Activated CD8-positive, alpha-beta memory T cell treated with anti-CD3 and anti-CD28 coated beads for 48 hours (primary cell): ENCODE measurements around the gene CA12.
"Not testable (repeated sequence)": the region's sequence is repeated elsewhere in the genome, so short reads cannot be mapped to it uniquely, and the experiment has no call there.

Experiments used
- DNase-seq, 3 experiments: peaks; one replicate each; pipeline ENCODE4 v3.0.0-alpha.2; 2020; ENCODE audit warnings: low read depth in 2 of 3, low spot score in 2 of 3

The CA12 gene

DNA sequence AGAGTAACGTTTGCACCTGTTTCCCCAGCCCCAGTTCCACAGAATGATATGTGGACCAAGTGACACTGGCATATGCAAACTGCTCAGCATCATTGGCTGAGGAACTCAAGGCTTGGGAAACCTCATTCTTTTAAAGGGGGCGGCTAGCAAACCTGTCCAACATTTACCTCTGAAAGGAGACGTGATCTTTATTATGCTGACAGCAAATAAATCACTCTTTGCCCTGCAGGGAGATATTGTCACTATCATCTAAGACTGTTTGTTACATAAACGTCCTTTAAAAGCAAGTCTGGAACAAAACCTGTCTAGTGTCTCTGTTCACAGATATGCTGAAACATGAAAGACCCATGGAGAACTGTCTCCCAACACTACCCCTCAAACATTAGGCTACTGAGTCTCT, 21.5 kb downstream of the CA12 start:
- no peak for DNase-seq

DNA sequence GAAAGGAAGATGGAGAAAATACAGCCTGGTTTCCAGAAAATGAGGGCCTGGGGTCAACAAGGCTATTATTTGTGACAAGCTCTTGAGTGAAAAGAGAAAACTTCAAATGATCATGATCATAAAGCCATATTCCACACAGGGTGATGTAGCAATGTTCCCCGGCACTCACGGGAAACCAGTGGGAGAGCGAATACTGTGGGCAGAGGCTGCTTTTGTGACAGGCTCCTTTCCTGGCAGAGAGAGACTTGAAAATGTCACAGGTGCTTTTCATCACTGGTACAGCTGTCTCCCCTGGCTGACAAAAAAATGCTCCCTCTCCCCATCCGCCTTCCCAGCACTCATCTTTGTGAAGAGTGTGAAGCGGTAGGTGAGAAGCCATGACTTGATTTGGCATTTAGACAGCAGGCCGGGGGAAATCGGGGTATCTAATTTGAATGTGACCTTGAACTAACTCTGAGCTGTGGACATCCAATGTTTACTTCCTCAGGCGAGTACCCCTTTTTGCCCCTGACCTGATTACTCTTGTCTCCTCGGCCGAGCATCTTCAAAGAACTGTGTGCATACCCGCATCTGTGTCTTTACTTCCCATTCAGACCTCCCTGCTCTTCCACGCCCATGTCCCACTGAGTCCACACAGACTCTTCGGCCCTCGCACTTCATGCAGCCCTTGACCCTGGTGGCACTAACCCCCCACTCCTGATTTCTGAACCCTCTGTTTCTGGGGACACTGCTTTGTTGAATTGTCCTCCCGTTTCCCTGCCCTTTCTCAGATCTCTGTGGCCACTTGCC, 23.2 kb downstream of the CA12 start:
- DNase-seq, result no peak

DNA sequence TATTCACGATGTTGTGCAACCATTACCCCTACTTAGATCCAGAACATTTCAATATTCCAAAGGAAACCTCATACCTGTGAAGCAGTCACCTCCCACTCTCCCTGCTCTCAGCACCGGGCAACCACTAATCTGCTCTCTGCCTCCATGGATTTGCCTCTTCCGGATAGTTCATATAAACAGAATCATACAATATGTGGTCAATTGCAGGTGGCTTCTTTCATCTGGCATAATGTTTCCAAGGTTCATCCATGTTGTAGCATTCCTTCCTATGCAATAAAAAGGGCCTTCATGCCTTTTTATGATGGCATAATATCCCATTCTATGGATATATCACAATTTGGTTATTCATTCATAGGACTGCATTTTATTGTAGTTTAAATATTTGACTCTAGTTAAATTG, 23.9 kb downstream of the CA12 start:
- no peak for DNase-seq

DNA sequence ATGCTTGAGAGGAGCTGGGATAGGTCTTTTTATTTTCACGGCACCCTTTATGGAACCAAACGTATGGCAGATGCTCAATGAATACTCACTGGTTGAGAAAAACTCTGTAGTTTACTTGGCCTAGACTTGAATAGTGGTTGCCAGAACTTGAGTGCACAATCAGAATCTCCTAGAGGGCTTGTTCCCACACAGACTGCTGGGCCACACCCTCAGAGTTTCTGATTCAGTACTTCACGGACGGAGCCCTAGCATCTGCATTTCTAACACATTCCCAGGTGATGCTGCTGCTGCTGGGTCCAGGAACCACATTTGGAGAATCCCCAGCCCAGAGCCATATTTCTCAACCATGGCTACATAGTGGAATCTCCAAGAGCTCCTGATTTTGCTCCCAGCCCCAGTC, 24.6 kb downstream of the CA12 start:
- DNase-seq, result no peak

DNA sequence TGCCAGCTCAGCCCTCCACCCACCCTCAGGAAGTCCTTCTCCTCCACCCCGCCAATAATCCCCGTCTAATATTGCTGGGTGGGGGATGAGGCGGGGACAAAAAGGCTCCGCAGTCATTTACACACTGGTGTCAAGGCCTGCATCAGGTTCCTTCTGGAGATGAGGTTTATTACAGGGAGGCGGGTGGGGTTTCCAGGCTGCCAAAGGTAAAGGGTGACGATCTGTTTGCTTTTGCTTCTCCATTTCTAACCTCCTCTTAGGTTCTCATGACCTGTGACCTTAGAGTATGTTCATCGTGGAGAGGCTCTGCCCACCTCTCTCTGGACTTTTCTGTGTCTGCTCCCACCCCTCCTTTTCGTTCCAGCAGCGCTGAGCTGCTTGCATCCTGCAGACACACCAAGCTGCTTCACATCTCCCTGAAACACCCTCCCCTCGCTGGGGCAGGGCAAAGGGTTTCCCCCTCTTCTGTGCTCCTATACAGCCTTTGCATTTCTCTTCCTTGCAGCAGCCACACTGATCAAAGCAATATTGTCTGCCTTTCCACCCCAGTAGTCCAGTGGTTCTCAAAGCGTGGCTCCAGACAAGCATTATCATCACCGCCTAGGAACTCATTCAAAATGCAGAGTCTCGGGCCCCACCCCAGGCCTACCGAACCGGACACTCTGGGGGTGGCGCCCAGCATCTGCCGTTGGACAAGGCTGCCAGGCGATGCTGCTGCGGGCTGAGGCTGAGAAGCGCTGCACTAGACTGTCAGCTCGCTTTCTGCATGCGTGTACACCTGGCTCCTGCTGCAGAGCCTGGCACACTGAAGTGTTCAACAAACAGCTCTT, 26.6 kb downstream of the CA12 start:
- DNase-seq, result no peak

DNA sequence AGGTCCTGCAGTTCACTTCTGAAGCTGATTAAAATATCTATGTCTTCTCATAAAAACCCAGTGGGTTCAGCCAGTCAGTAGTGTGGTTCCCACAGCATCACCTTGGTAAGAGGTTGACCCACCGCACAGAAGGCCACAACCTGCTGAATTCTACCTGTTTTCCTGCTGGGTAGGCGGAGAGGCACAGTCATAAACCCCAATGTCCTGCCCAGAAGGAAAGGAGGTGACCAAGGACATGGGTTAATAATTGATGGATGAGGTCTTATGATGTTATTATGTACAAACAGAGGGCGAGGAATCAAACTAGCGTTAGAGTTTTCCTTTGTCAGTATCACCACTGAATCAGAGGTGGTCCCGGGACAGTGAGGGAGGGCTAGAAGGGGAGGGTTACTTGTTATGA, 27.8 kb downstream of the CA12 start:
- no peak for DNase-seq

DNA sequence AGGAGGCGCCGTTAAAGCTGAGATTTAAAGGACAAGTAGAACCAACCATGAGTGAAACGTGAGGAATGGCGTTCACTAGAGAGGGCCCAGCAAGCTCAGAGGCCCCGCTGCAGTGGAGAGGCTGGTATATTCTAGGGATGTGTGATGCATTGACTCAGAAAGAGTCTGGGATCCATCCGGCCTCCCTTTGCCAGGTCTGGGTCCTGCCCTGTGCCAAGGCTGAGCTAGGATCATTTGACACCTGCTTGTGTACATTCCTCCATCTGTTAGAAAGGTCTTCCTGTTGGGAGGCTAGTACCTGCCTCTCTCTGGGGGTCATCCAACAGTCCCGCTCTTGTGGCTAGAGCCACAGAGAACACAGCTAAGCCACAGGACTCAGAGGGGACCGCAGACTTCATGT, 28.4 kb downstream of the CA12 start:
- no peak for DNase-seq

DNA sequence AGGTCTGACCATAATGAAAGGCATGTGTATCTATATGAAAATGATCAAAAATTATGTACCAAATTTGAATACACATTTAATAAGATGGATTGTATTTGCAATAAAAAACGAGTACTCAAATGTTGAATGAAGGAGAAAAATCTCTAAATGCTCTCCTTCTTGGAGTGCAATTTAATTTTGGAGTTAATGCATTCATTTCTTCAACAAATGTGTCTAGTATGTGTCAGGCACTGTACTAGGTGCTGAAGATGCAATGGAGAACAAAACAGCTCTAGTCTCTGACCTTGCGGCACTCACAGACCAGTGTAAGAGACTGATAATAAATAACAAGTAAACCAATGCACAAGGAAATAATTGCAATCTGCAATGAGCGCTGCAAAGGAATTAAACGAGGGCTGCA, 28.8 kb downstream of the CA12 start:
- DNase-seq, result no peak

DNA sequence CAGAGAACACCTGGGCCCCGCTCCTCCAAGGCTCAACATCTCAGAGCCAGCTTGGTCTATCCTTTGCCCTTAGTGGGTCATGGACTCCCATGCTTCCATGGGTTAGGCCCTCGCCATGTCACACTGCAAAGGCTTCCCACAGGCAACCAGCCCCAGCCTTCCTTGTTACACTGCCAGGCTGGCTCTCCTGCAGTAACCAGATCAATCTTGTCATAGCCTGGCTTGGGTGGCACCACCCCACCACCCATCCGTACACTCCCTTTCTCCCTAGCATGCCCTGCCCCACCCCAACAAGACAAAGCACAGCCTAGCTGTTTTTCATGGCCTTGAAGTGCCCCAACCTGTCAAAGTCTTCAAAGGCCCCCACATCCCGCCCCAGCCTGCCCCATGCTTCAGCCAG, 30.5 kb downstream of the CA12 start:
- no peak for DNase-seq

DNA sequence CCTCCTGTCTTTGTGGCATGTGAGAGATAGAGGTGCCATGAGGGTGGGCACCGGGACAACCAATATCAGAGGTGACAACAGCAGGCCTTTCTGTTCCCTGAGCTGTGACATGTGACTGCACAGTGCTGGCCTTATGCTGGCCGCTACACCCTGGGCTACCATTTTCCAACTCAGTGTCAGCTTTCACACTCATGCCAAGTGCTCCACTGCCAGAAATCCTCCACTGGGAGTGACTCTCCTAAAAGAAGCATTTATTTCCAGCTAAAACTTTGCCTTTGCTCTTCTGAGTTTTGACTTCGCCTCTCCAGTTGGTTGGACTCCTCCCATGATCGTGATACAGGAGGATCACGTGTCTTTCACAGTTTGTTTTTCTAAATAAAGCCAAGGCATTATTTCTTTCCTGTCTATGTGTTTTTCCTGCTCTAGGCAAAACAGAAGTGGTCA, 31.4 kb downstream of the CA12 start:
- DNase-seq, result no peak

DNA sequence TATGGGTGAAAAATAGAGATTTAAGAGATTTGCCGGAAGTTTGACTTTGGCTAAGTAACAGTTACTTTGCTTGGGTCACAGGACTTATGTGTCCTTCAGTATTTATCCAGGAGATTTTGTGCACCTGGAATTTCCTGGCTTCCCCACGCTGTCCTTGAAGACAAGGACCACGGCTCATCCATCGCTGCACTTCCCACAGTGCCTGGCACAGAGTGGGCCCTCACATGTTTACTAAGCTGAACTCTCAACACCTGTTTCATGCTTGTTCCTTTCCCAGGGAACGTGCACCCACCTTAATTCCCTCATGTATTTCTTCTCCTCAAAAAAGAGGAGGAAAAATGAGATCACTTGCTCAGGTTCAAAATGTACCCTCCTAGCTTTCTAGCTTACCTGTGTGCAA, 32.0 kb downstream of the CA12 start:
- DNase-seq, result no peak

DNA sequence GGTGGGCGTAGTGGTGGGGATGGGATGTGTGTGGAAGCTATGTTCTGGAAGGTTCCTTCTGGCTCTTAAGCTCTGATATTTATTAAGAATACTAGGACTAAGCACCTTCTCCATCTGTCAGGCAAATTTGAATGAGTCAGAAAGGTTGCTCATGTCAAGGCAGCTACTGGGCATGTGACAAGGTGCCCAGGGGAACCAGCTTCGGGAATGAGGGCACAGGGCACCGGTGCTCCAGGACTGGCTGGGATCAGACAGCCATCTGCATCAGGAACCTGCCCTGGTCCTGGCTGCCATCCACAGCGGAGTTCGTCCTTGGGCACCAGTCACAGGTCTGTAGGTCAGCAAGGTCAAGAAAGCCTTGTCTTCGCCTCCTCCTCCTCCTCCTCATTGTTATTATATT, 32.5 kb downstream of the CA12 start:
- DNase-seq, result no peak

DNA sequence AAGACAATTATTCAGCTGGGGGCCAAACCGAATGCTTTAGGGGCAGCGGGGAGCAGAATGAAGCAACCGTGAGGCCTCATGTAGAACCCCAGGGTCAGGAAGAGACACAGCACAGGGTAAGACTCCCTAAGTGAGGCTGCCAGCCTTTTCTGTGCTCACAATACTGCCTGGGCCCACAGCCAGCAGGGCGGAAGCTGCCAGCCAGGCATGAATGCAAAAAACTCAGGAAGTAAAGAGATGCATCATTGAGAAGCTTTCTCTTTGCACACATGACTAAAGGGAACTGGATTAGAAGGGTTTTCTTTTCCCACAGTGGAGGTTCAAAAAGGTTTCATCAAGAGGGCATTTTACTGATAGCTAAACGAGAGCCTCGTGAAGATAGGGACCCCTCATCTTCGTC, 33.3 kb downstream of the CA12 start:
- DNase-seq, result no peak

DNA sequence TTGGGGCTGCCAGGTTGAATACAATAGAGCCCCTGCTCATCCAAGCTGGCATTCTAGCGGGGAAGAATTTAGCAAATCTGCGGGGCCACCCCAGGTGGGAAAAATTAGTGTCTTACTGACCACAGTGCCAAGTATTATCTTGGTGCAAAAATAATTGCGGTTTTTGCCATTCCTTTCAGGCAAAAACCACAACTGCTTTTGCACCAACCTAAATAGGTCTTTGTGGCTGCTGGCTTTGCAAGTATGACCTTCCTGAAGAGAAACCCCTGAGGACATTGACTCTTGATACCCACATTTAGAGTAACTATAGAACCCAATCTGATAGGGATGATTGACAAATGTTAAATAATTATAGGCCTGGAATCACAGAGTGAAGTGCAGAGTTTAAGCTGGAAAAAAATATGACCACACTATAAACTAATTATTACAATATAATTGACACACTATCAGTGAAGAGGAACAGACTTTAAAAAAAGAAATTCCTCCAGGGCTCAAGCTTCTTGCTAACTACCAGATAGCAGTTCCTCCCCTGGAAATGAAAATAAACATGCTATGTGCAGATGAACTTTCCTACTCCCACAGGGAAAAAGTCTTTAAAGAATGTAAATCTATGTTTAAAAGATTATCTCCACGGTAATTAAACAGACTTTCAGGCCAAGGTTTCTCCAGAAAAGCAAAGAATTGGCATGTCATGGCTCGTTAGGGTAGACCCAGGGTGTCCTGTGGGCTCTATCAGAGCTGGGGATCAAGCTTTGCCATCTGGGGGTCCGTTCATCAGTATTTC, 34.4 kb downstream of the CA12 start:
- no peak for DNase-seq

DNA sequence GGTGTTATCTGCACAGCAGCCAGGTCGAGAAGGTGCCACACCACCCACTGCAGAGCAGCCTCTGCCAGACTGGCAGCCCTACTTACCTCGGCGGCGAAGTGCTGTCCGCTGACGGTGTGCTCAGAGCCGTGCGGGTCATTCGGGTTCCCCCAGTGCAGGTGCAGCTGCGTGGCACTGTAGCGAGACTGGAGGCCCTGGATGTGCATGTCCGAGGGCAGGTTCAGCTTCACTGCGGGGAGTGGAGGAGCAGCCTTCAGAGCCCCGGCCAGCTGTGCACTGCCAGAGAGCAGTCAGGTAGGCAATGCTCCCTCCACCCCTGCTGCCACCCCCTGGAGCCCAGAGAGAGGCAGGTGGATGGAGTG, 36.3 kb downstream of the CA12 start:
- no peak for DNase-seq

DNA sequence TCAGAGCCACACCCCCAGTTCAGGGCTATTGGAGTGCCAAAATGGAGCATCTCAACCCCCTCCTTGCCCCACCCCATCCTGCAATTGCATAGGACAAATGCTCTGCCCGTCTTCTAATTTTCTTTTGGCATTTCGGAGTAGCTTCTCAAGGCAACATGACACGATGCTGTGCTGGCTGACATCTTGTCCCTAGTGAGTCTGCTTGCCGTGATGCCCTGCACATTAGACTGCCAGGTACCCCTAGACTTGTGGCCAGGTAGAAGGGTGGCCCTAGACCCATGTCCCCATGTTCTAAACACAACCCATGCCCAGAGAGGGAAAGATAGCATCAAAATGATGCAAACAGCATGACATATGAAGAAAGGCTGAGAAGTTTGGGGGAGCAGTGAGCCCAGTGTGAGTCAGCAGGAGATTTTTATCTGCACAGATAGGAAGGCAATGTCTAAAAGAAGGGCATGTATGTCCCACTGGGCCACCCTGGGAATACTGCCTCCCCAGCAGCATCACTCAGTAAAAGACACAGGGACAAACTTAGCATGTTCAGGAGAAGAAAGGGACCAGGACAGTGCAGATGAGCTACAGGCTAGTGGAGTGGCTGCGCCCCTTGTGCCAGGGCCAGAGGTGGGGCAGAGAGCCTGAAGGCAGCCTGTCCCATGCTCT, 36.8 kb downstream of the CA12 start:
- DNase-seq, result no peak

DNA sequence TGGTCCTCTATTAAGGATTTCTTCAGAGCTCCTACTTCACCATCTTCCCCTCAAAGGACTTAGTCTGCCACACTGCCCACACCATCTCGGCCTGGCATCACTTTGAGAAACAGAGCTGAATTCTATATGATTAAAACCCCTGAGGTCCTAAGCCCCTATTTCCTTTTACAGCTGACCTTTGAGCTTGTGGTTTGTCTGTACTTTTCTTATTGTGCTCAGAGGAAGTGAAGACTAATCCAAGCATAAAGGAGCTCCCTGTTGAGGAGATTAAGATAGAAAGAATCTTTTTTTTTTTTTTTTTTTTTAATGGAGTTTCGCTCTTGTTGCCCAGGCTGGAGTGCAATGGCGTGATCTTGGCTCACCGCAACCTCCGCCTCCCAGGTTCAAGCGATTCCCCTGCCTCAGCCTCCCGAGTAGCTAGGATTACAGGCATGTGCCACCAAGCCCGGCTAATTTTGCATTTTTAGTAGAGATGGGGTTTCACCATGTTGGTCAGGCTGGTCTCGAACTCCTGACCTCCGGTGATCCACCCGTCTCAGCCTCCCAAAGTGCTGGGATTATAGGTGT, 38.6 kb downstream of the CA12 start:
- DNase-seq, result not testable (repeated sequence)

DNA sequence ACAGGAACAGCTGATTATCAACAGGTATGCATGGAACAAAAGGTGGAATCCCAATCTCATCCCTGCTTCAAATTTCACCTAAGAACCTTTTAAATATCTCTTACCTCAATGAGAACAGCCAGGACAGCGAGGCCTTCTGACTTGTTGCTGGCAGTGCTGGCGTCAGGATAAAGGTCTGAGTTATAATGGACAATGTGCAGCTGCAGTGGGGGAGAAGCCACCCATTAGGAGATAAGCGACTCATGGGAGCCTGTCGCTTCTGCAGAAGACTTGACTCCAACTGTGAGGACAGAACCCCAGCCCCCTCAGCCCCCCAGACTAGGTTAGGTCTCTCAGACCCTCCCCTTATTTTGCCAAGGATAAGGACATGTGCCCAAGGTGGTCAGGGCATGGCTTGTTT, 39.7 kb downstream of the CA12 start:
- DNase-seq, result no peak

DNA sequence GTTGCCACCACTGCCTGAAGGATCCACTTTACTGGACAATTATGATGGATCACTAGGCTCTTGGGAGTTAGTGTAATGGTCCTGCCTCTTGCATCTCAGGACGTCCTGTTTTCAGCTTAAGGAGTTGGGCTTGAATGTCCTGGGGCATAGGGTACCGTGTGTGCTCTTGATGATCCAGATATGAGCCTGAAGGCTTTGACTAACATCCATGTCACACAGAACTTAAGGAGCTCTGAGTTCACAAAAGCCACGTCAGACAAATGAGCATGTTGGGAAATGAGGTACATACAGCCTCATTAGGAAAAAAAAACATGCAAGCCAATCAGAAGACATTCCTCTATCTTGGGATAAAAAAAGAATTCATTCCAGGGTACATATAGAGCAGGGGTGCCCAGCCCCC, 40.8 kb downstream of the CA12 start:
- DNase-seq, result no peak

DNA sequence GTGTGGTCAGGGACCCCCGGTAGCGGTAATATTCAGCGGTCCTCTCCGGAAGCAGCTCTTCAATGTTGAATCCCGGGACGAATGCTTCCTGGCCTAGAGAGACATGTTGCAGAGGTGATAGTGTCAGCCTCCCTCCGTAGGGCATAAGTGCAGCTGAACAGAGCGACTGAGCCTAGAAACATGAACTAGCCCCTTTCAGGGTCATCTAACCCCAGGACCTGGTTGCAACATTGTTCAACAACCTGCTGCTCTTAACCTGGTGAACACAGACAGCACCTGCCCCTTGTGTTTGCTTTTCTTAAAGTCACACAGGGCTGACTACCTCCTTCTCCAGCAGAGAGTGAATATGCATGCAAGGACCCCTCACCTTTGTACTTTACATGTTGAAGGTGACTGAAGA, 41.3 kb downstream of the CA12 start:
- DNase-seq, result no peak

DNA sequence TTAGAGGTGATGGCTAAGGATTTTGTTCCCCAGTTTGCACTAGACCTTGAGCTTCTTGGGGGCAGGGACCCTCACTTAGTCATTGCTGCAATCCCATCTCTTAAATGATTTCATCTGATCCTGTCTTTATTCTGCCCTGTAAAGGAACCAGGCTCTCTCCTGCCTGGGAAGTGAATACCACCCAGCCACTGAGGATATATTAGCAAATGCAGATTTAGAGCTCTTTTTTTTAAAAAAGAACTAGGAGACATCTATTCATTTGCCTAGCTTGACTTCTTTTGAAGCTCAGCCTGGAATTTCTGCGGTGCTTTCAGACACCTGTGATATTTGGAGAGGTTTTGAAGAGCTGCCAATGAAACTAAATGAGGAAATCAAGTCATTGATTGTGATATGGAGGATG, 41.8 kb downstream of the CA12 start:
- no peak for DNase-seq
